ENCODE results near the gene EFNA5. TPM values are rescaled to one million over a fixed set of nuclear protein-coding genes. Genes with fewer than 3 reads are reported as not detected.
"Not testable (repeated sequence)": the region's sequence is repeated elsewhere in the genome, so short reads cannot be mapped to it uniquely, and the experiment has no call there.

EFNA5 gene
- total RNA-seq, 1 donor from 2014 or later: 27.9 TPM

GRCh38 chr5:107368615-107369014 lies 302.1 kb downstream of the EFNA5 start:
- DNase-seq (ENCODE audit: low spot score): peak; percentile 18

- DNase-seq (ENCODE audit: low spot score): no peak
These were observed 302.8 kb downstream of the EFNA5 start for GRCh38 chr5:107367939-107368338.

- DNase-seq (ENCODE audit: low spot score): no peak
These were observed 303.3 kb downstream of the EFNA5 start for GRCh38 chr5:107367480-107367879.

- DNase-seq (ENCODE audit: low spot score): no peak
These were observed 305.2 kb downstream of the EFNA5 start for GRCh38 chr5:107365320-107366109.

GRCh38 chr5:107364443-107365319 lies 306.1 kb downstream of the EFNA5 start:
- DNase-seq (ENCODE audit: low spot score): no peak

- DNase-seq (ENCODE audit: low spot score): no peak
These were observed 307.0 kb downstream of the EFNA5 start for GRCh38 chr5:107363768-107364167.

- DNase-seq (ENCODE audit: low spot score): peak; percentile 49
These were observed 308.8 kb downstream of the EFNA5 start for GRCh38 chr5:107361945-107362344.

GRCh38 chr5:107359916-107360234 lies 310.9 kb downstream of the EFNA5 start:
- no peak for DNase-seq (ENCODE audit: low spot score)

GRCh38 chr5:107359033-107359915 lies 311.5 kb downstream of the EFNA5 start:
- DNase-seq (ENCODE audit: low spot score): no peak

GRCh38 chr5:107356891-107357290 lies 313.8 kb downstream of the EFNA5 start:
- DNase-seq (ENCODE audit: low spot score): no peak

GRCh38 chr5:107352576-107352975 lies 318.2 kb downstream of the EFNA5 start:
- no peak for DNase-seq (ENCODE audit: low spot score)

GRCh38 chr5:107346580-107346979 lies 324.2 kb downstream of the EFNA5 start:
- not testable (repeated sequence) for DNase-seq (ENCODE audit: low spot score)

- DNase-seq (ENCODE audit: low spot score): no peak
These were observed 328.4 kb downstream of the EFNA5 start for GRCh38 chr5:107342371-107342770.

GRCh38 chr5:107341376-107342084 lies 329.2 kb downstream of the EFNA5 start:
- DNase-seq (ENCODE audit: low spot score): no peak

- no peak for DNase-seq (ENCODE audit: low spot score)
These were observed 330.1 kb downstream of the EFNA5 start for GRCh38 chr5:107340631-107341030.

- no peak for DNase-seq (ENCODE audit: low spot score)
These were observed 332.4 kb downstream of the EFNA5 start for GRCh38 chr5:107338335-107338734.

GRCh38 chr5:107337281-107337680 lies 333.5 kb downstream of the EFNA5 start:
- DNase-seq (ENCODE audit: low spot score): no peak

- DNase-seq (ENCODE audit: low spot score): no peak
These were observed 338.9 kb downstream of the EFNA5 start for GRCh38 chr5:107331882-107332281.

GRCh38 chr5:107331312-107331711 lies 339.4 kb downstream of the EFNA5 start:
- no peak for DNase-seq (ENCODE audit: low spot score)

GRCh38 chr5:107330903-107331302 lies 339.8 kb downstream of the EFNA5 start:
- DNase-seq (ENCODE audit: low spot score): no peak

GRCh38 chr5:107329850-107330249 lies 340.9 kb downstream of the EFNA5 start:
- DNase-seq (ENCODE audit: low spot score): no peak

Data from mucosa of gallbladder (tissue), 1 donor.